H1 (cell line): ENCODE data around the gene H6PD. TPM values are rescaled to one million over a fixed set of nuclear protein-coding genes. Genes with fewer than 3 reads are reported as not detected.

Source experiments
- CTCF ChIA-PET: fragments of 300-600 bp; sonication (Branson Sonifier 250); formaldehyde crosslinking; loops from one replicate; lab custom pipeline; 2021; ENCODE audit not compliant: partially characterized antibody; lab: Charles Lee
- POLR2A ChIA-PET: fragments of 300-600 bp; sonication (Branson Sonifier 250); formaldehyde crosslinking; loops from one replicate; lab custom pipeline; 2021; ENCODE audit warnings: inconsistent platforms; ENCODE audit not compliant: partially characterized antibody; lab: Charles Lee
- DNase-seq, 2 experiments: peaks; one replicate each; pipeline versions ENCODE4 v3.0.0 to v3.0.0-alpha.2; 2010 to 2022; ENCODE audit warnings: low spot score in 2 of 2, low read depth in 1 of 2, mixed read lengths in 1 of 2
- FAIRE-seq: peaks from 2 replicates; lab custom pipeline; 2011; peaks lifted over from hg19 to GRCh38; lab: Jason Lieb, UNC
- H2AFZ ChIP-seq: 2 replicates; pipeline ENCODE4 v1.8.1; 2012; ENCODE audit warnings: low read length, inconsistent platforms
- H2AK5ac ChIP-seq: 2 replicates; pipeline ENCODE4 v1.6.1; 2013; ENCODE audit warnings: low read depth, low read length
- H2BK120ac ChIP-seq: replicated peaks from 2 replicates; pipeline ENCODE3; 2013; ENCODE audit warnings: low read depth, low read length, inconsistent platforms
- H2BK12ac ChIP-seq: 2 replicates; pipeline ENCODE4 v1.6.1; 2013; ENCODE audit warnings: low read depth, low read length
- H2BK15ac ChIP-seq: 2 replicates; pipeline ENCODE4 v1.6.1; 2013; ENCODE audit warnings: low read length
- H2BK20ac ChIP-seq: 2 replicates; pipeline ENCODE4 v1.6.1; 2013; ENCODE audit warnings: low read length
- H2BK5ac ChIP-seq: 2 replicates; pipeline ENCODE4 v1.6.1; 2013; ENCODE audit warnings: low read depth, low read length
- H3K14ac ChIP-seq: 2 replicates; pipeline ENCODE4 v1.6.1; 2013; ENCODE audit warnings: inconsistent platforms; ENCODE audit not compliant: insufficient read length
- H3K18ac ChIP-seq: 2 replicates; pipeline ENCODE4 v1.6.1; 2013; ENCODE audit warnings: low read length; ENCODE audit errors: extremely low read depth
- H3K23ac ChIP-seq: 2 replicates; pipeline ENCODE4 v1.6.1; 2013; ENCODE audit warnings: inconsistent platforms; ENCODE audit not compliant: insufficient read length
- H3K23me2 ChIP-seq: 2 replicates; pipeline ENCODE4 v1.6.1; 2013; ENCODE audit warnings: low read depth, low read length
- H3K27ac ChIP-seq: 2 replicates; pipeline ENCODE4 v1.6.1; 2011; ENCODE audit warnings: low read depth, low read length, inconsistent platforms
- H3K27me3 ChIP-seq, 4 experiments: replicated peaks in 1 of 4; 1 replicate in 1 of 4; 2 replicates in 3 of 4; pipeline versions ENCODE4 v1.6.1 to v1.8.1; 2011 to 2013; ENCODE audit warnings: low read length in 3 of 4, mild to moderate bottlenecking in 3 of 4, inconsistent platforms in 2 of 4, mixed read lengths in 2 of 4, moderate library complexity in 1 of 4; ENCODE audit not compliant: control insufficient read depth in 3 of 4, insufficient read depth in 3 of 4; ENCODE audit errors: extremely low read depth in 1 of 4
- H3K36me3 ChIP-seq, 4 experiments: 2 replicates each; pipeline versions ENCODE4 v1.6.1 to v1.8.1; 2011 to 2013; ENCODE audit warnings: mild to moderate bottlenecking in 4 of 4, low read length in 3 of 4, moderate library complexity in 2 of 4, control low read depth in 1 of 4, inconsistent platforms in 1 of 4; ENCODE audit not compliant: insufficient read depth in 4 of 4, control insufficient read depth in 2 of 4
- H3K4ac ChIP-seq: replicated peaks from 2 replicates; pipeline ENCODE3; 2013; ENCODE audit warnings: low read length, low read depth, mixed read lengths, inconsistent platforms; ENCODE audit not compliant: insufficient read length
- H3K4me1 ChIP-seq, 4 experiments: replicated peaks in 1 of 4; 1 replicate in 1 of 4; 2 replicates in 3 of 4; pipeline versions ENCODE4 v1.6.1 to v1.8.1; 2011 to 2013; ENCODE audit warnings: low read length in 3 of 4, inconsistent platforms in 2 of 4, mixed read lengths in 1 of 4; ENCODE audit not compliant: insufficient read depth in 4 of 4, control insufficient read depth in 3 of 4
- H3K4me2 ChIP-seq, 2 experiments: 2 replicates each; pipeline versions ENCODE4 v1.6.1 to v1.8.1; 2011 to 2013; ENCODE audit warnings: low read depth in 2 of 2, low read length in 2 of 2, control low read depth in 1 of 2, inconsistent platforms in 1 of 2, mild to moderate bottlenecking in 1 of 2; ENCODE audit not compliant: insufficient read depth in 1 of 2
- H3K4me3 ChIP-seq, 4 experiments: fragments of 200-600, 300-600 bp in 1 of 4; sonication (generic), shearing (Covaris generic), sonication (Bioruptor Twin) in 1 of 4; 2 replicates each; pipeline versions ENCODE4 v1.5.1 to v1.8.1; 2011 to 2016; ENCODE audit warnings: low read length in 4 of 4, low read depth in 3 of 4, control low read depth in 2 of 4, inconsistent platforms in 2 of 4, mild to moderate bottlenecking in 2 of 4, mixed read lengths in 1 of 4, moderate library complexity in 1 of 4; ENCODE audit not compliant: insufficient read depth in 2 of 4; ENCODE audit errors: extremely low read depth in 1 of 4
- H3K56ac ChIP-seq: replicated peaks from 2 replicates; pipeline ENCODE3; 2013; ENCODE audit warnings: low read depth, mild to moderate bottlenecking, mixed read lengths, low read length, inconsistent platforms; ENCODE audit not compliant: insufficient read length
- H3K79me1 ChIP-seq: 2 replicates; pipeline ENCODE4 v1.6.1; 2013; ENCODE audit warnings: low read depth, low read length, control low read depth
- H3K79me2 ChIP-seq, 2 experiments: 2 replicates each; pipeline versions ENCODE4 v1.6.1 to v1.8.1; 2012 to 2013; ENCODE audit warnings: low read length in 2 of 2, mild to moderate bottlenecking in 2 of 2, inconsistent platforms in 1 of 2; ENCODE audit not compliant: insufficient read depth in 2 of 2, control insufficient read depth in 1 of 2
- H3K9ac ChIP-seq, 4 experiments: replicated peaks in 1 of 4; 1 replicate in 1 of 4; 2 replicates in 3 of 4; pipeline versions ENCODE4 v1.6.1 to v1.8.1; 2011 to 2013; ENCODE audit warnings: low read depth in 3 of 4, low read length in 3 of 4, control low read depth in 2 of 4, mild to moderate bottlenecking in 2 of 4, moderate library complexity in 2 of 4, inconsistent platforms in 1 of 4; ENCODE audit errors: extremely low read depth in 1 of 4
- H3K9me3 ChIP-seq, 2 experiments: 2 replicates each; pipeline versions ENCODE4 v1.6.1 to v1.8.1; 2012 to 2013; ENCODE audit warnings: mild to moderate bottlenecking in 2 of 2, moderate library complexity in 2 of 2, control low read depth in 1 of 2, inconsistent platforms in 1 of 2, low read depth in 1 of 2, low read length in 1 of 2, mixed read lengths in 1 of 2; ENCODE audit not compliant: insufficient read depth in 2 of 2
- H4K20me1 ChIP-seq, 2 experiments: replicated peaks in 1 of 2; 2 replicates each; pipeline versions ENCODE3 to v1.8.1; 2011 to 2013; ENCODE audit warnings: inconsistent platforms in 2 of 2, low read length in 2 of 2, mild to moderate bottlenecking in 1 of 2; ENCODE audit not compliant: insufficient read depth in 2 of 2, control insufficient read depth in 1 of 2
- H4K5ac ChIP-seq: 2 replicates; pipeline ENCODE4 v1.6.1; 2013; ENCODE audit warnings: low read length, low read depth, mixed read lengths, inconsistent platforms; ENCODE audit not compliant: insufficient read length
- H4K8ac ChIP-seq: 2 replicates; pipeline ENCODE4 v1.8.0; 2013; ENCODE audit warnings: mild to moderate bottlenecking, moderate library complexity, low read length, inconsistent platforms; ENCODE audit not compliant: insufficient read depth; ENCODE audit errors: extremely low read depth
- H4K91ac ChIP-seq: replicated peaks from 2 replicates; pipeline ENCODE3; 2013; ENCODE audit warnings: low read length, mixed read lengths, inconsistent platforms; ENCODE audit not compliant: insufficient read length
- CBX8 ChIP-seq: fragments of 300-800, 300-1000 bp; sonication (generic); IDR thresholded peaks from 2 replicates; pipeline ENCODE4 v1.7.1; 2016; ENCODE audit warnings: low read depth, low read length, borderline replicate concordance
- FOSL1 ChIP-seq: IDR thresholded peaks from 2 replicates; pipeline ENCODE4 v1.6.1; 2011; ENCODE audit warnings: mild to moderate bottlenecking, low read depth, low read length, moderate library complexity; ENCODE audit not compliant: insufficient read depth
- KDM5A ChIP-seq: fragments of 200-600 bp; IDR thresholded peaks from 2 replicates; pipeline ENCODE4 v1.7.1; 2012; ENCODE audit warnings: mild to moderate bottlenecking, low read length, inconsistent platforms, mixed read lengths
- MAFK ChIP-seq: IDR thresholded peaks from 2 replicates; pipeline ENCODE4 v1.6.1; 2012; ENCODE audit warnings: low read depth, mild to moderate bottlenecking, improper control_type of control experiment, low read length
- POU5F1 ChIP-seq: IDR thresholded peaks from 2 replicates; pipeline ENCODE4 v1.6.1; 2011; ENCODE audit warnings: low read depth, mild to moderate bottlenecking, low read length, moderate library complexity
- RFX5 ChIP-seq: IDR thresholded peaks from 2 replicates; pipeline ENCODE4 v1.6.1; 2011; ENCODE audit warnings: low read depth, low read length, improper control_type of control experiment, borderline replicate concordance
- RNF2 ChIP-seq: fragments of 200-900, 300-1000 bp; sonication (generic); IDR thresholded peaks from 2 replicates; pipeline ENCODE4 v1.7.1; 2016; ENCODE audit warnings: borderline replicate concordance, low read depth, mild to moderate bottlenecking, antibody characterized with exemption, low read length; ENCODE audit not compliant: poor library complexity, severe bottlenecking; ENCODE audit errors: missing control alignments
- WGBS, 2 experiments: shearing (Covaris generic) in 1 of 2; methylation state at CpG; one replicate each; pipeline versions ENCODE4 v1.1.6 to v1.1.7; 2013 to 2015; ENCODE audit warnings: low lambda C conversion rate in 2 of 2, mixed read lengths in 2 of 2, inconsistent platforms in 1 of 2, low coverage in 1 of 2, missing lambda C conversion rate in 1 of 2; ENCODE audit not compliant: insufficient replicate concordance in 2 of 2, insufficient coverage in 1 of 2, insufficient read length in 1 of 2; ENCODE audit errors: extremely low coverage in 1 of 2, missing lambda C conversion rate in 1 of 2; 5-methylcytosine and 5-hydroxymethylcytosine counted together
- polyA plus RNA-seq, 7 experiments: library from polyadenylated mRNA; depleted of rRNA in 3 of 7; stranded (reverse) in 5 of 7; unstranded in 2 of 7; fragments of >200 nt in 5 of 7; fragments of 200-250 nt in 2 of 7; gene quantifications; 1 replicate in 5 of 7; 2 replicates in 1 of 7; 4 replicates in 1 of 7; pipeline versions ENCODE4 v1.2.1 to v1.2.3, GENCODE V29; 2011 to 2013; ENCODE audit warnings: missing spikeins in 2 of 7, mixed read lengths in 2 of 7
- total RNA-seq: library from RNA; stranded (reverse); fragmentation: NEBNext Ultra II Directional; extraction: Animal tissue kit (Norgen Biotek cat#: 25700); gene quantifications from 2 replicates; pipeline ENCODE4 v1.2.1, GENCODE V29; 2021

The H6PD gene
- total and polyA plus RNA-seq, 2 of the 8 experiments (the other 6 are each of a cell fraction or from before 2014, with no cell fraction given): 3.6 to 3.8 TPM

GRCh38 chr1:9230869-9231533 is 3.6 kb upstream of the H6PD start:
- H3K23ac ChIP-seq: no peak overlapping the region
- no peak overlapping the region for H3K4ac ChIP-seq
- H3K18ac ChIP-seq: no peak overlapping the region
- H3K9ac ChIP-seq: no peak overlapping the region
- H2BK20ac ChIP-seq: no peak overlapping the region
- DNase-seq (no peak), FAIRE-seq (no peak)
- H3K56ac ChIP-seq: no peak overlapping the region
- no peak overlapping the region for H3K4me2 ChIP-seq
- H2BK120ac ChIP-seq: no peak overlapping the region
- H4K8ac ChIP-seq: no peak overlapping the region
- POLR2A ChIA-PET: interaction anchor here (0.6 to 1.8 kb wide), 2 partner anchors 32 to 561 kb away, joined by 3 read pairs; no protein-coding TSS in a partner anchor
- H4K91ac ChIP-seq: no peak overlapping the region
- TF ChIP-seq CBX8 (no peak), RNF2 (no peak), KDM5A (no peak), RFX5 (no peak), MAFK (no peak), FOSL1 (no peak), POU5F1 (no peak)
- no peaks in the 10 kb centered on the region for H3K9me3 ChIP-seq
- peaks cover 0 to 5% (median 3%) of the 10 kb centered on the region in 4 experiments; a peak in 3 of 7 replicates for H3K4me1 ChIP-seq
- no peaks in the 10 kb centered on the region for H3K79me2 ChIP-seq
- no peaks in the 10 kb centered on the region for H3K36me3 ChIP-seq
- no peak overlapping the region for H3K4me3 ChIP-seq
- H3K27me3 ChIP-seq: no peaks in the 10 kb centered on the region
- no peaks in the 10 kb centered on the region for H4K20me1 ChIP-seq
- no peak overlapping the region for H4K5ac ChIP-seq
- H2BK15ac ChIP-seq: no peak overlapping the region
- H2BK5ac ChIP-seq: no peak overlapping the region
- H2AFZ ChIP-seq: no peak overlapping the region
- no peak overlapping the region for H2BK12ac ChIP-seq
- H3K79me1 ChIP-seq: no peaks in the 10 kb centered on the region
- no peak overlapping the region for H3K14ac ChIP-seq
- CTCF ChIA-PET: interaction anchor here (1.1 to 11.9 kb wide), 2 partner anchors 16 to 89 kb away, joined by 3 to 127 read pairs; no protein-coding TSS in a partner anchor
- WGBS, 2 experiments: 93% methylated on average over 7 of the region's 7 CpGs; no CpG with 5 or more reads in 1 of the 2 experiments
- no peak overlapping the region for H2AK5ac ChIP-seq
- no peak overlapping the region for H3K27ac ChIP-seq
- peaks cover 5% of the 10 kb centered on the region; the same call in 1 of the 2 replicates for H3K23me2 ChIP-seq
